Measurements from ENCODE around the gene LRRTM3. TPM values are rescaled to one million over a fixed set of nuclear protein-coding genes. Genes with fewer than 3 reads are reported as not detected.
A peak's percentile ranks its signal among the peaks of the same experiment; 100 is the strongest.

Gene LRRTM3
- total RNA-seq, 6 donors from 2014 or later, result not detected

GRCh38 chr10:67043041-67043440, 117.2 kb downstream of the LRRTM3 start:
- Histone ChIP-seq H3K36me3 (no peaks in the 10 kb centered on the region), H3K4me3 (no peak overlapping the region), H3K27ac (no peak overlapping the region), H3K9me3 (peaks cover 0 to 2% (median 0%) of the 10 kb centered on the region in 4 donors), H3K27me3 (no peaks in the 10 kb centered on the region), H3K4me1 (no peaks in the 10 kb centered on the region)
- DNase-seq (no peak), ATAC-seq (ENCODE audit: low FRiP score in 2 of 2) (no peak)
- TF ChIP-seq EP300 (IDR thresholded peaks at IDR 0.05) (no peak), POLR2A (IDR thresholded peaks at IDR 0.05) (no peak), CTCF (IDR thresholded peaks at IDR 0.05) (no peak), POLR2AphosphoS5 (IDR thresholded peaks at IDR 0.05) (no peak)

- H3K27ac ChIP-seq, result no peak overlapping the region
- no peaks in the 10 kb centered on the region for H3K4me1 ChIP-seq
- no peak overlapping the region for H3K4me3 ChIP-seq
- H3K27me3 ChIP-seq, result no peaks in the 10 kb centered on the region
- H3K36me3 ChIP-seq, result no peaks in the 10 kb centered on the region
- WGBS, 2 donors, result 93 to 95% methylated on average over 22 of the region's 22 CpGs
- peaks cover 0 to 2% (median 0%) of the 10 kb centered on the region in 4 donors for H3K9me3 ChIP-seq
- TF ChIP-seq CTCF (IDR thresholded peaks at IDR 0.05), result no peak
- TF ChIP-seq EP300 (IDR thresholded peaks at IDR 0.05), result no peak
- no peak for TF ChIP-seq POLR2A (IDR thresholded peaks at IDR 0.05)
- TF ChIP-seq POLR2AphosphoS5 (IDR thresholded peaks at IDR 0.05), result no peak
- peak in 1 of 2 donors; percentile 59 for DNase-seq
- no peak for ATAC-seq (ENCODE audit: low FRiP score in 2 of 2)
These were observed 119.6 kb downstream of the LRRTM3 start for GRCh38 chr10:67045404-67045803.

GRCh38 chr10:67046507-67046906, 120.7 kb downstream of the LRRTM3 start:
- 82 to 83% methylated on average over 3 of the region's 3 CpGs for WGBS, 2 donors
- no peak overlapping the region for H3K4me3 ChIP-seq

GRCh38 chr10:67049988-67050387, 124.2 kb downstream of the LRRTM3 start:
- DNase-seq, result no peak
- H3K27ac ChIP-seq, result no peak overlapping the region
- TF ChIP-seq CTCF (IDR thresholded peaks at IDR 0.05), result no peak
- TF ChIP-seq POLR2AphosphoS5 (IDR thresholded peaks at IDR 0.05), result no peak
- TF ChIP-seq POLR2A (IDR thresholded peaks at IDR 0.05), result no peak
- no peak for TF ChIP-seq EP300 (IDR thresholded peaks at IDR 0.05)
- no peaks in the 10 kb centered on the region for H3K36me3 ChIP-seq
- peaks cover 0 to 2% (median 0%) of the 10 kb centered on the region in 4 donors for H3K9me3 ChIP-seq
- no peaks in the 10 kb centered on the region for H3K27me3 ChIP-seq
- 84 to 85% methylated on average over 3 of the region's 3 CpGs for WGBS, 2 donors
- no peak for ATAC-seq (ENCODE audit: low FRiP score in 2 of 2)
- H3K4me3 ChIP-seq, result no peak overlapping the region
- H3K4me1 ChIP-seq, result no peaks in the 10 kb centered on the region

More at GRCh38 chr10:67046507-67046906, 120.7 kb downstream of the LRRTM3 start:
- ATAC-seq (ENCODE audit: low FRiP score in 2 of 2) (no peak), DNase-seq (no peak)
- H3K36me3 ChIP-seq, result no peaks in the 10 kb centered on the region
- peaks cover 0 to 2% (median 0%) of the 10 kb centered on the region in 4 donors for H3K9me3 ChIP-seq
- TF ChIP-seq EP300 (IDR thresholded peaks at IDR 0.05), result no peak
- no peak for TF ChIP-seq POLR2AphosphoS5 (IDR thresholded peaks at IDR 0.05)
- TF ChIP-seq CTCF (IDR thresholded peaks at IDR 0.05), result no peak
- no peak for TF ChIP-seq POLR2A (IDR thresholded peaks at IDR 0.05)
- no peak overlapping the region for H3K27ac ChIP-seq
- no peaks in the 10 kb centered on the region for H3K27me3 ChIP-seq
- H3K4me1 ChIP-seq, result no peaks in the 10 kb centered on the region

- TF ChIP-seq POLR2AphosphoS5 (IDR thresholded peaks at IDR 0.05), result no peak
- Histone ChIP-seq H3K4me1 (no peaks in the 10 kb centered on the region), H3K27ac (no peak overlapping the region), H3K4me3 (no peak overlapping the region), H3K9me3 (peaks cover 0 to 1% (median 0%) of the 10 kb centered on the region in 4 donors), H3K27me3 (no peaks in the 10 kb centered on the region), H3K36me3 (no peaks in the 10 kb centered on the region)
- no peak for DNase-seq
- no peak for ATAC-seq (ENCODE audit: low FRiP score in 2 of 2)
- WGBS, 2 donors, result 61 to 62% methylated on average over 5 of the region's 5 CpGs
These were observed 124.6 kb downstream of the LRRTM3 start for GRCh38 chr10:67050415-67050814.
